ENCODE data around the gene AKAP17A.

The AKAP17A gene

GRCh38 chrX:1584237-1585011, 7.0 kb upstream of the AKAP17A start:
- DNase-seq (ENCODE audit: low spot score): no peak

- no peak for DNase-seq (ENCODE audit: low spot score)
Measured at GRCh38 chrX:1587161-1587560, 4.2 kb upstream of the AKAP17A start.

GRCh38 chrX:1589356-1590130, 1.9 kb upstream of the AKAP17A start:
- DNase-seq (ENCODE audit: low spot score): no peak

GRCh38 chrX:1591863-1592469, 562 bp downstream of the AKAP17A start:
- no peak for DNase-seq (ENCODE audit: low spot score)

- peak; percentile 60 for DNase-seq (ENCODE audit: low spot score)
Measured at GRCh38 chrX:1592470-1593142, 1.2 kb downstream of the AKAP17A start.

- no peak for DNase-seq (ENCODE audit: low spot score)
Measured at GRCh38 chrX:1593286-1594271, 2.2 kb downstream of the AKAP17A start.

GRCh38 chrX:1595711-1596060, 4.3 kb downstream of the AKAP17A start:
- DNase-seq (ENCODE audit: low spot score): no peak

- no peak for DNase-seq (ENCODE audit: low spot score)
Measured at GRCh38 chrX:1596676-1597344, 5.4 kb downstream of the AKAP17A start.

- DNase-seq (ENCODE audit: low spot score): no peak
Measured at GRCh38 chrX:1597345-1598020, 6.1 kb downstream of the AKAP17A start.

GRCh38 chrX:1598021-1598875, 6.8 kb downstream of the AKAP17A start:
- DNase-seq (ENCODE audit: low spot score): no peak

GRCh38 chrX:1598876-1599790, 7.7 kb downstream of the AKAP17A start:
- DNase-seq (ENCODE audit: low spot score): no peak

- DNase-seq (ENCODE audit: low spot score): no peak
Measured at GRCh38 chrX:1599791-1600405, 8.5 kb downstream of the AKAP17A start.

- DNase-seq (ENCODE audit: low spot score): no peak
Measured at GRCh38 chrX:1600406-1601050, 9.1 kb downstream of the AKAP17A start.

- no peak for DNase-seq (ENCODE audit: low spot score)
Measured at GRCh38 chrX:1601051-1601767, 9.8 kb downstream of the AKAP17A start.

- DNase-seq (ENCODE audit: low spot score): no peak
Measured at GRCh38 chrX:1601768-1602085, 10.3 kb downstream of the AKAP17A start.

- DNase-seq (ENCODE audit: low spot score): no peak
Measured at GRCh38 chrX:1602299-1602698, 10.9 kb downstream of the AKAP17A start.

- no peak for DNase-seq (ENCODE audit: low spot score)
Measured at GRCh38 chrX:1606496-1606895, 15.1 kb downstream of the AKAP17A start.
